SU-DHL-6 (cell line): ENCODE measurements around the gene IFTAP.

Experiments
- H2AFZ ChIP-seq: fragments of 200-600 bp; sonication (generic); 2 replicates; pipeline ENCODE4 v1.6.1; 2014; ENCODE audit warnings: low read depth, mild to moderate bottlenecking, moderate library complexity, mixed read lengths, antibody characterized with exemption, low read length; ENCODE audit not compliant: severe bottlenecking
- H3F3A ChIP-seq: fragments of 200-600 bp; shearing (Covaris generic); 2 replicates; pipeline ENCODE4 v1.6.0; 2016; ENCODE audit warnings: antibody characterized with exemption, mild to moderate bottlenecking; ENCODE audit not compliant: insufficient read depth
- H3K27ac ChIP-seq: fragments of 200-600 bp; sonication (generic); 2 replicates; pipeline ENCODE4 v1.5.1; 2016; ENCODE audit warnings: low read depth, mild to moderate bottlenecking, low read length, moderate library complexity, mixed read lengths
- H3K27me3 ChIP-seq: fragments of 200-600 bp; sonication (generic), shearing (Covaris generic); 2 replicates; pipeline ENCODE4 v1.6.0; 2014; ENCODE audit warnings: mild to moderate bottlenecking, low read length
- H3K36me3 ChIP-seq: fragments of 200-600 bp; sonication (generic); 2 replicates; pipeline ENCODE4 v1.6.1; 2014; ENCODE audit warnings: mild to moderate bottlenecking, low read length, mixed read lengths
- H3K4me2 ChIP-seq: fragments of 300-600, 200-600 bp; shearing (Covaris generic), sonication (generic); 2 replicates; pipeline ENCODE4 v1.6.0; 2014; ENCODE audit warnings: low read length, low read depth, mild to moderate bottlenecking; ENCODE audit not compliant: poor library complexity, severe bottlenecking
- H3K4me3 ChIP-seq: fragments of 200-600 bp; sonication (generic); 2 replicates; pipeline ENCODE4 v1.5.1; 2014; ENCODE audit warnings: antibody characterized with exemption, low read length, mild to moderate bottlenecking, mixed read lengths; ENCODE audit not compliant: insufficient read depth, poor library complexity, severe bottlenecking
- H3K79me2 ChIP-seq: fragments of 200-600 bp; sonication (generic); 2 replicates; pipeline ENCODE4 v1.6.1; 2014; ENCODE audit warnings: mild to moderate bottlenecking, low read length, moderate library complexity; ENCODE audit not compliant: insufficient read depth
- H3K9ac ChIP-seq: fragments of 200-600 bp; sonication (generic); 2 replicates; pipeline ENCODE4 v1.7.0; 2014; ENCODE audit warnings: mild to moderate bottlenecking, low read length
- H3K9me2 ChIP-seq: fragments of 200-600 bp; sonication (generic); replicated peaks from 2 replicates; pipeline ENCODE4 v1.6.1; 2014; ENCODE audit warnings: low read length; ENCODE audit not compliant: insufficient read depth
- H3K9me3 ChIP-seq: fragments of 200-600 bp; sonication (generic); 2 replicates; pipeline ENCODE4 v1.6.1; 2014; ENCODE audit warnings: low read length, mixed read lengths; ENCODE audit not compliant: insufficient read depth
- H4K20me1 ChIP-seq: fragments of 200-600 bp; sonication (generic); 2 replicates; pipeline ENCODE4 v1.6.1; 2014; ENCODE audit warnings: low read depth, mild to moderate bottlenecking, antibody characterized with exemption, low read length, moderate library complexity, mixed read lengths
- CTCF ChIP-seq: fragments of 200-600 bp; sonication (generic); IDR thresholded peaks from one replicate; pipeline ENCODE4 v1.5.1; 2017; ENCODE audit warnings: antibody characterized with exemption, mild to moderate bottlenecking, low read length, moderate library complexity; ENCODE audit not compliant: insufficient read depth, poor library complexity, severe bottlenecking
- EZH2phosphoT487 ChIP-seq: fragments of 200-600 bp; sonication (generic), shearing (Covaris generic); conservative IDR thresholded peaks from 2 replicates; pipeline ENCODE4 v1.6.1; 2018; ENCODE audit warnings: mild to moderate bottlenecking, antibody characterized with exemption, low read length, moderate library complexity, mixed read lengths

The IFTAP gene

GRCh38 chr11:36693139-36693843 is 99.0 kb downstream of the IFTAP start:
- Histone ChIP-seq H2AFZ (no peak overlapping the region), H3K36me3 (no peaks in the 10 kb centered on the region), H3K9me3 (no peaks in the 10 kb centered on the region), H3K4me2 (no peak overlapping the region), H3K27me3 (no peaks in the 10 kb centered on the region), H3K79me2 (no peaks in the 10 kb centered on the region), H3K9me2 (no peaks in the 10 kb centered on the region), H3F3A (no peaks in the 10 kb centered on the region), H3K27ac (no peak overlapping the region), H3K9ac (no peak overlapping the region), H4K20me1 (no peaks in the 10 kb centered on the region), H3K4me3 (no peak overlapping the region)
- no peak for TF ChIP-seq CTCF
- no peak for TF ChIP-seq EZH2phosphoT487

- H3K79me2 ChIP-seq, result no peaks in the 10 kb centered on the region
- no peak overlapping the region for H2AFZ ChIP-seq
- no peak overlapping the region for H3K4me2 ChIP-seq
- H4K20me1 ChIP-seq, result no peaks in the 10 kb centered on the region
- TF ChIP-seq CTCF, result no peak
- no peak for TF ChIP-seq EZH2phosphoT487
- no peak overlapping the region for H3K4me3 ChIP-seq
- no peaks in the 10 kb centered on the region for H3K27me3 ChIP-seq
- H3F3A ChIP-seq, result no peaks in the 10 kb centered on the region
- no peaks in the 10 kb centered on the region for H3K36me3 ChIP-seq
- H3K9ac ChIP-seq, result no peak overlapping the region
- H3K9me3 ChIP-seq, result no peaks in the 10 kb centered on the region
- H3K27ac ChIP-seq, result no peak overlapping the region
- H3K9me2 ChIP-seq, result no peaks in the 10 kb centered on the region
These were observed 100.8 kb downstream of the IFTAP start for GRCh38 chr11:36695111-36695510.

DNA sequence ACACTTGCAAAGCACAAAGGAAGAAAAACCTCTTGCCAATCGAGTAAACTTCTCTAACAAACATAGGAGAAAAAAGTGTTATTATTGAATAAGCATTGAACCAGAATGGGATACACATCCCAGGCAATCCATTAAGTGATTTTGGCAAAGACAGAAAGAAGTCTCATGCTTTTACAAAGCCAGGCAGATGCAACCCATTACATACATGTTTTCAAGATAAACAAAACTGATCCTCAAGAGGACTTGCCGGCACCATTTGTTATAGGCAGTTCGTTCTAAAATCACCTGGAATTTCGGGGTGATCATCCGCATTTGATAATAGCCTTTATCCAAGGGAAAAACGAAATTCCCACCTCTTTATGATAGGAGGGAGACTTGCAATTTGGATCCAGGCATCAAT is 101.3 kb downstream of the IFTAP start:
- Histone ChIP-seq H3K27ac (no peak overlapping the region), H4K20me1 (no peaks in the 10 kb centered on the region), H3F3A (no peaks in the 10 kb centered on the region), H3K4me3 (no peak overlapping the region), H2AFZ (no peak overlapping the region), H3K79me2 (no peaks in the 10 kb centered on the region), H3K4me2 (no peak overlapping the region), H3K9ac (no peak overlapping the region), H3K36me3 (no peaks in the 10 kb centered on the region), H3K9me2 (no peaks in the 10 kb centered on the region), H3K9me3 (no peaks in the 10 kb centered on the region), H3K27me3 (no peaks in the 10 kb centered on the region)
- TF ChIP-seq EZH2phosphoT487, result no peak
- no peak for TF ChIP-seq CTCF
